ENCODE results near the gene CEP85L.

Gene CEP85L

DNA sequence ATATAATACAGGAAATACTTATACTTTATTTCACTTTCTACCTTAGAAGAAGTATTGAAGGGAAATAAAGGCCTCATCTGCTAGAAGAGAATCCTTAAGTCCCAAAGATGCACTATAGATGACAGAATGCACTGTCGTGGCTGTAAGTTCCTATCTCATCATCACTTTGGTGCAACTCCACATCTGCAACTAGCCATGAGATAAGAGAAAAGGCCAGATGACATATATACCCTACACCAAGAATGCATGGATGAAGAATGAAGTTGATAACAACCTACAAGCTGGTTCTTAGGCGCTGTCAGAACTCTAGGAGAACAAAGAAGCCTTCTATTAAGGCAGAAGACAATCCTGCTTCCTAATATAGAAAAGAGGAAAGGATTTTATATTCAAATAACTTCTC, 114.9 kb downstream of the CEP85L start:
- no peak for DNase-seq (ENCODE audit: low read depth)

DNA sequence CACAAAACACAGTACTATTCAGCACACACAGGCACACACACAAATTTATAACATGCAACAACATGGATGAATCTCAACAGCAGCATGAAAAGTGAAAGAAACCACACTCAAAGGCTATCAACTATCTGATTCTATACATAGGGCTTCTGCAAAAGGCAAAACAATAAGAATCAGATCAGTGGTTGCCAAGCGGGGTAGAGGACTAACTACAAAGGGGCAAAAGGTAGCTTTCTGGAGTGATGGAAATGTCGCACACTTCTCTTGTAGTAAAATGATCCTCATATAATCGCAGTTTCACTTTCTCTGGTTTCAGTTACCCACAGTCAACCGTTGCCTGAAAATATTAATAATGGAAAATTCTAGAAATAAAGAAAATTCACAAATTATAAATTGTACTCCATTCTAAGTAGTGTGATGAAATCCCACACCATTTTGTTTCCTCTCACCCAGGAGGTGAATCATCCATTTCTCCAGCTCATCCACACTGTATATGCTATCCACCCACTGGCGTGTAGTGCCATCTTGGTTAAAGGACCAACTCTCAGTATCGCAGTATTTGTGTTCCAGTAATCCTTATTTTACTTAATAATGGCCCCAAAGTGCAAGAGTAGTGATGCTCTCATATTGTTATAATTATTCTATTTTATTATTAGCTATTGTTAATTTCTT, 116.1 kb downstream of the CEP85L start:
- DNase-seq (ENCODE audit: low read depth), result no peak

GRCh38 chr6:118530942-118531341, 120.4 kb downstream of the CEP85L start:
- no peak for DNase-seq (ENCODE audit: low read depth)

- DNase-seq (ENCODE audit: low read depth), result no peak
Measured at GRCh38 chr6:118529756-118530155, 121.6 kb downstream of the CEP85L start.

GRCh38 chr6:118528129-118528528, 123.3 kb downstream of the CEP85L start:
- DNase-seq (ENCODE audit: low read depth), result no peak

- no peak for DNase-seq (ENCODE audit: low read depth)
Measured at GRCh38 chr6:118525913-118526780, 125.2 kb downstream of the CEP85L start.

DNA sequence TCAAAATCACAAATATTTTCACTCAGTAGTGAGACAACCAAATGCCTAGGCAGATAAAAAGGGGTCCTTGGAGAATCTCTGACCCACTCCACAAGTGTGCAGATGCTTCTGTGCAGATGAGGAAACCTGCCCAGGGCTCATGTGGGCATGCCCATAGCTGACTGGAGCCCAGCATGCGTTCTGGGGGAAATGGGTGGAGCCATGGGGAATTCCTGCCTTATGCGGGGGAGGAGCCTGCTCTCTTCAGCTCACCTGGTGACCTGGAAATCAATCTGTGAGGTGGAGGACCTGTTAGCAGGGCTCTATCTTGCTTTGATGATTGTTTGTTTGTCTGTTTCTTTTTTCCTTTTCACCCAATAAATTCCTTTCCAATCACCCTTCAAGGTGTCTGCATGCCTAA, 126.7 kb downstream of the CEP85L start:
- DNase-seq (ENCODE audit: low read depth), result no peak

- no peak for DNase-seq (ENCODE audit: low read depth)
Measured at GRCh38 chr6:118523216-118523615, 128.2 kb downstream of the CEP85L start.

DNA sequence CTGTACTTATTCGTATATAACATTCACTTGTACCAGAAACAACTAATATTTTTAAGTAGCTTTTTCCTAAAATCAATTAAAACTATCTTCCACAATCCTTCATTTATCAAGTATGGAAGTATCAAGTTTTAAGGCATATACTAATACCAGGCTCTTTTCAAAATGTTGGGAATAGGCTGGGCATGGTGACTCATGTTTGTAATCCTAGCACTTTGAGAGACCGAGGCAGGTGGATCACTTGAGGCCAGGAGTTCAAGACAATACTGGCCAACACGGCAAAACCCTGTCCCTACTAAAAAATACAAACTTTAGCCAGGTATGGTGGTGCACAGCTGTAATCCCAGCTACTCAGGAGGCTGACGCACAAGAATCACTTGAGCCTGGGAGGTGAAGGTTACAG, 129.0 kb downstream of the CEP85L start:
- DNase-seq (ENCODE audit: low read depth), result no peak

- no peak for DNase-seq (ENCODE audit: low read depth)
Measured at GRCh38 chr6:118514689-118515088, 136.7 kb downstream of the CEP85L start.

- DNase-seq (ENCODE audit: low read depth), result no peak
Measured at GRCh38 chr6:118511930-118512715, 139.3 kb downstream of the CEP85L start.

DNA sequence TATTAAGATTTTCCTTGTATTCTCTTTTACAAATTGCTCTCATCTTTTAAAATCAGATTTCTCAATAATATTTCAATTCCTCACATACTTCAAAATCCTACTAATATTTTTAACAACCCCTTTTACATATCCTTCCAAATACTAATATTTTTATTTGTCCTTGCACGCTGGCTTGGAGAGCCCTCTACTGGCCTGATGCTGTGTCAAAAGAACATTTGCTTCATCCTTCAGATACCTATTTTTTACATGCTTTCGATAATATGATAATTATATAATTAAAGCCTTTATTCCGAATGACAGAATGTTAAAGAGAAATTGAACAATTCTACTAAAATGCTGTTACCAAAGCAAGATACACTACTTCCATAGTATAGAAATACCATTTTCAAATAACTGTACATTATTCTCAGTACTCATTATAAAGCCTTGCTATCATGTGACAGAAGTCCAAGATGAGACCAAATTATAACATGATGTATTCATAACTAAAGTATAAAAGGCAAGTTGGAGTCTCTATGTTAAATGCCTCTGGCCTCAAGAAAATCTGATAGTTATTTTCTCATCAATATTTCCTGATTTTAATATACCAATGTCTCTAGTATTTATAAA, 142.3 kb downstream of the CEP85L start:
- peak; percentile 17 for DNase-seq (ENCODE audit: low read depth)

GRCh38 chr6:118507636-118508035, 143.8 kb downstream of the CEP85L start:
- no peak for DNase-seq (ENCODE audit: low read depth)

DNA sequence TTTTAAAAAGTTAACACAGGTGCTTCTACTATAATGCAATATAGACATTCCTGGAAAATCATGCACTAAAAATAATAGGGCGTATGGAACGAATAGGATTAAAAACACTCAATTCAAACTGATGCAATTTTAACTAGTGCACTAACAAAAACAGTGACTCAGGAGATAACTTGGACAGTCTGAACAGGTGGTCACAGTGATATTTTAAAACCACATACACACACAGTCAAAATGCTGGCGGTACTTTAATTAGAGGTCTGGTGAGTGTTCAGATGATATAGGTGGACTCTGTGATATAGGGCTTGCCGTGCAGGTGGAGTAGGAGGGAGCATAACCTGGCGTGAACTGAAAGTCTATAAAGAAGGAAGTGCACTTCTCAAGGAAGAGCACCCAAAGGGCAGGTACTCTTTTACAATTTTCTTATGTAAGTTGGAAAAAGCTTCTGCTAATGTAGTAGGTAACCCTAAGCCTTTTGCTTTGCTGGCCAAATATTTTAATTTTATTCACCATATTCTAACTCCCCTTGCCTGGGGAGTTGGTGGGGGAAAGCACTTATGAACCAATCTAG, 145.2 kb downstream of the CEP85L start:
- DNase-seq (ENCODE audit: low read depth), result no peak

DNA sequence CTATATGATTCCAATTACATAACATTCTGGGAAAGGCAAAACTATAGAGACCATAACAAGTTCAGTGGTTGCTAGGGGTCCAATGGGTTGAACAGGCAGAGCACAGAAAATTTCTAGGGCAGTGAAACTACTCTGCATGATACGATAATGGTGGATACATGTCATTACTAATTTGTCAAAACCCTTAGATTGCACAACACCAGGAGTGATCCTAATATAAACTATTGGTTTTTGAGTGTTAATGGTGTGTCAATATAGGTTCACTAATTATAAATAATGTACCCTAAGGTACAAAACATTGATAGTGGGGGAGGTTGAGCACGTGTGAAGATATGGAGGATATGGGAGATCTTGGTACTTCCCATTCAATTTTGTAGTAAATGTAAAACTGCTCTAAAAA, 145.7 kb downstream of the CEP85L start:
- DNase-seq (ENCODE audit: low read depth), result no peak

DNA sequence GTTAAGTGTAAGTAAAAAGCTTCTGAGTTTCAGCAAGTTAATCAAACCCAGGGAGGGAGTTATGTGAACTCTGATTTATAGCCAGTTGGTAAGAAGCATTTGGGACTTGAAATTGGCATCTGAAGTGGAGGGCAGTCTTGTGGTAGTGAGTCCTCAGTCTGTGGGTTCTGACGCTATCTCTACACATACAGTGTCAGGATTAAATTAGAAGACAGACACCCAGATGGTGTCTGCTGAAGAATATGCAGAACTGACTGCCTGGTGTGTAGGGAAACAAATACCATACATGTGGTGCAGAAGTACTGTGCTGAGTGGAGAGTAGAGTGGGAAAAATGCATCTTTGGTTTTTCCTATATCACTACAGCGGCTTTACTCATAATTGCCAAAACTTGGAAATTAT, 146.8 kb downstream of the CEP85L start:
- DNase-seq (ENCODE audit: low read depth), result no peak

DNA sequence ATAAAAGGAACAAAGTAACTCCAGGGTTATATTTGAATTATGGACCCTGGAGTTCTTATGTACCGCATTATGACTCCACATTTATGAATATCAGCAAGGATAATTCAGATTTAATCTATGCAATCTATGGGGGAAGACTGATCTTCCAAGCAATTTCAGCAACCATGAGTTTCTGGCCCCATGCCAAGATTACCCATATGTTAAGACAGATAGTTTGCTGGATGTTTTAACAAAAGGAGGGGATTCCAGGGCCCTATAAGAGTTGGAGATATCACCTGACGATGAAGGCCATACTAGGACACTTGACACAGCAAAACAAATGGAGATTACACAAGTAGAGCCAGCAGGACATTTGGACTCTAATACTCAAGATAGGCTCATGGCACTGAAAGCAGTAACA, 149.2 kb downstream of the CEP85L start:
- no peak for DNase-seq (ENCODE audit: low read depth)

DNA sequence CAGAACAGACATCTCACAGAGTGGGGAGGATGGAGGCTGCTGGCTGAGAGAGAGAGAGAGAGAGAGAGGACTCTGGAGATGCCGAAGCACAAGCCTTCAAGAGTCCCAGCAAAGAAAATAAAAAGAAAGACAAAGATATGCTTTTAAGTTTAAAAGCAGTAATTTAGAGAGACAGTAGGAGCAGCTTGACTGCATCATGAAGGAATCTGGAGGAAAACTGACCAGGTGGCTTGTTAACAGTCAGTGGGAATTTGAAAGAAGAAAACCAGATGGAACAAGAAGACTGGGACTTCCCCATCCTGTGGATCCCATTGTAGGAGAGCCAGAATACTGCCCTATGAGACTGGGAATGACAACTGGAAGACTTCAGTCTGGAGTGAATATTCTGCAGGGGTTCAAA, 149.6 kb downstream of the CEP85L start:
- no peak for DNase-seq (ENCODE audit: low read depth)

DNA sequence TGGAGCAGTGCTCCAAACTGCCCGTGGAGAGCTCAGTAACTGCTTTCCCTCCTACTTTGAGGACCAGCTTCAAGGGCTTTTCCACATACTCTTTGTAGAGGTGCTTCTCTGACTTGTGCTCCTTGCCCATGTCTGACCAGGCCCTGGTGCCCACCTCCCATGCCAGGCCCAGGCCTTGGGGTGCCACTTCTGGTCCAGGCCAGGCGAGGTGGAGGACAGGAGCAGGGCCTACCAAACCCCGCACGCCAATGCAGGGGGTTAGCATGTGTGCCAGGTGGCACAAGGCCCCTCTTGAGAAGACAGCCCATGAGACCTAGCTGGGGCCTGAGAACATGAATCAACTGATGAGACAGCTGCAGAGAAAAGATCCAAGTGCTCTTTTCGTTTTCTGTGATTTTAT, 150.3 kb downstream of the CEP85L start:
- no peak for DNase-seq (ENCODE audit: low read depth)

GRCh38 chr6:118500130-118501015, 151.0 kb downstream of the CEP85L start:
- DNase-seq (ENCODE audit: low read depth), result no peak

All from fibroblast of the conjunctiva (primary cell).